Measurements from ENCODE around the gene PIEZO2.
"Not testable (repeated sequence)": the region's sequence is repeated elsewhere in the genome, so short reads cannot be mapped to it uniquely, and the experiment has no call there.

PIEZO2 gene

DNA sequence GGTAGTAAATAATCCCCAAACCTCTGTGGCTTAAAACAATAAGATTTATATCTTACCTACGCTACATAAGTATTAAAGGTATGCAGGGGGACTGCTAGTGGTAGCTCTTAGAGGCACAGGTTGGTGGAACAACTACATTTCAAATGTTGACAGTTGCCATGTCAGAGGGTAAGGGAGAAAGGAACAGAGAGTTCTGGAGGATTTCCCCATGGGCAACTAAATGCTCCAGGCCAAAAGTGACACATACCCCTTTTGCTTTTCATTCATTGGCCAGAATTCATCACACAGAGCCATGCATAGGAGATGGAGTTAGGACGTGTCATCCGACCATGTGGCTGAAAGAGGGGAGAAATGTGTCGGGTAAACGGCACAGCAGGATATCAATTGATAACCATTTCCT lies 490.4 kb downstream of the PIEZO2 start:
- no peak overlapping the region for H3K4me3 ChIP-seq (ENCODE audit: low read depth, low read length)
- in situ Hi-C loops (cut with HindIII; ENCODE audit: low sequenced_read_pairs): no loop called here
- no peak for DNase-seq (ENCODE audit: low read depth)
- TF ChIP-seq, protein P1, sequence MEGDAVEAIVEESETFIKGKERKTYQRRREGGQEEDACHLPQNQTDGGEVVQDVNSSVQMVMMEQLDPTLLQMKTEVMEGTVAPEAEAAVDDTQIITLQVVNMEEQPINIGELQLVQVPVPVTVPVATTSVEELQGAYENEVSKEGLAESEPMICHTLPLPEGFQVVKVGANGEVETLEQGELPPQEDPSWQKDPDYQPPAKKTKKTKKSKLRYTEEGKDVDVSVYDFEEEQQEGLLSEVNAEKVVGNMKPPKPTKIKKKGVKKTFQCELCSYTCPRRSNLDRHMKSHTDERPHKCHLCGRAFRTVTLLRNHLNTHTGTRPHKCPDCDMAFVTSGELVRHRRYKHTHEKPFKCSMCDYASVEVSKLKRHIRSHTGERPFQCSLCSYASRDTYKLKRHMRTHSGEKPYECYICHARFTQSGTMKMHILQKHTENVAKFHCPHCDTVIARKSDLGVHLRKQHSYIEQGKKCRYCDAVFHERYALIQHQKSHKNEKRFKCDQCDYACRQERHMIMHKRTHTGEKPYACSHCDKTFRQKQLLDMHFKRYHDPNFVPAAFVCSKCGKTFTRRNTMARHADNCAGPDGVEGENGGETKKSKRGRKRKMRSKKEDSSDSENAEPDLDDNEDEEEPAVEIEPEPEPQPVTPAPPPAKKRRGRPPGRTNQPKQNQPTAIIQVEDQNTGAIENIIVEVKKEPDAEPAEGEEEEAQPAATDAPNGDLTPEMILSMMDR (IDR thresholded peaks at IDR 0.05; ENCODE audit: low read depth, low read length, missing control alignments): no peak

DNA sequence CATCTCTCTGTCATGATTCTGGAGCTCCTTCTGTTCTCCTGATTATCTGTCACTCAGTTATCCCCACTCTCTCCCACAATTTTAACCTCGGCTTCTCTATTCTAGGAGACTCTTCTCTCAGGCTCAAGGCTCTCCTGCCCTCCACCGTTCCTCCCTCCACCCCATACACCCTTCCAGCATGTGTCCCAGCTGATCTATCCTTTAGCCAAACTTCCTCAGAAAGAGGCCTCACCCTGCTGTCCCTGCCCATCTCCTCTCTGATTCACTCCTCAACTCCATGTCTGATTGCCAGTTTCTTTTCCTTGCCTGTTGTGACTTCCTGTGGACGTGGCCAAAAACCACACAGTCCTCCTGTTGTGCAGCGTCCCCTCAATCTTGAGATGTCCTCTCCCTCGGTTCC lies 505.4 kb downstream of the PIEZO2 start:
- in situ Hi-C loops (cut with HindIII; ENCODE audit: low sequenced_read_pairs); DNase-seq (ENCODE audit: low read depth); H3K4me3 ChIP-seq (ENCODE audit: low read depth, low read length): not testable (repeated sequence)

DNA sequence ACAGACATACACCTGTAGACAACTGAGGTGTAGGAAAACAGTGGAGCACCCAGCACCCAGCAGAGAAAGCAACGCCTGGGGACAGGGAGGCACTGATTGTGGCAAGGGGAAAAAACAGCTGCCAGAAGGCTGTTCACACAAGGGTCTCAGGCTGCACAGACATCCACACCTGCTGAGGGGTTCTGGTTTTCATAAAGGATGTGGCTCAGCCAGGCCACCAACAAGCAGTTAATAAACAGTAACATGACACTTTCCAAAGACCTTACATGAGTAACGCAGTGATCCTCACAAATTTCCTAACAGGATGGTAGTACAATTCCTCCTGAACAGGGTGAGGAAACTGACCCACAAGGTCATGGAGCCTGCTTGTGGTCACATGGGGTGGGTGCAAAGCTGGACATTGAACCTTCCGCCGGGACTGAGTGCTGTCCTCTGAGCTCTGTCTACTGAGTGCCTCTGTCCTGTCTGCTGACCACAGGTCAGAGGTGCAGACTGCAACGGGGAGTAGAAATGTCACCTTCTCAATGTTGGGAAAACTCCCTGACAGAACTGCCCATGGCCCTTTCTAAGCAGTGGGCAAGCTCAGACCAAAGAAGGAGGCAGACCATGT lies 506.3 kb downstream of the PIEZO2 start:
- DNase-seq (ENCODE audit: low read depth); in situ Hi-C loops (cut with HindIII; ENCODE audit: low sequenced_read_pairs); H3K4me3 ChIP-seq (ENCODE audit: low read depth, low read length): not testable (repeated sequence)

DNA sequence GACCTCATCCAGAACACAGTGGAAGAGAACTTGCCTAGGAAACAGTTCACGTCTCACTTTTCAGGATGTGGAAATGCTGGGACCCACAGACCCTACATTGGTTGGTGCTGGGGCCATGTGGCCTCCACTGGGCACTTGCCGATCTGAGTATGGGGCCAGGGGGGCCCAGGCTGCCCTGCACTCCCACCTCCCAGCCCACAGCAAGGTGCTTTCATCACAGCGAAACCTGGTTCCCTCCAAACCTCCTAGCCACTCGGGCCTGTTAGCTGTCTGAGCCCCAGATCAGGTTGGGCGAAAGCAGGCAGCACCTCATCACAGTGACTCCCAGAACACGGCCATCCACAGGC lies 510.9 kb downstream of the PIEZO2 start:
- in situ Hi-C loops (cut with HindIII; ENCODE audit: low sequenced_read_pairs); DNase-seq (ENCODE audit: low read depth): not testable (repeated sequence)

DNA sequence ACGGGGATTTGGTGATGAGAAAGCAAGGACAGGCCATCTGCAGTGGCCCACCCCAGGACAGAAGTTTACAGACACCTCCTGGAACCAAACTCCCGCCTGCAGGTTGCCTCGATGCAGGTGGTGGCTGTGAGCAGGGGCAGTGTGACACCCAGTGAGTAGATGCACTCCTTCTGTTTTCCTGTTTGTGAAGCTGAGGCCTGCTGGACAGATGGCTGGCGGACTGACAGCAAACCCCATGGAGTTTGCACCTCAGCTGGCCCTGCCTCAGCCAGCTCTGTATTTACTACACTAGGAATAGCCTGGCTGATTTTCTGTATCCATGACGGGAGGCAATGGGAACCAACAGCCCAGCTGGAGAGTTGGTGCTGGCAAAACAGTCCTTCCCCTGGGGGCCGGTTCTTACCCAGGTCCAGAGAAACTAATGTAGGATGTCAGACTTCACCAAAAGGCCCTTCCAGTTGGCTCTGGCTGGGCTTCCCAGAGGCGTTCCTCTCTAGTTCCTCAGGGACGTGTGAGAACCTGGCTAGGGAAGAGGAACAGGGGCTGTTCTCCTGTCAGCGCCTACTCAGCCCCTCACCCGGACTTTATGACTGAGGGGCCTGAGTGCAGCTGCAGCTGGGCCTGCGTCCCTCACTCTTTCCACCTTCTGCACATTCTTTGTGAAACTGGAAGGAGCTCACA lies 511.4 kb downstream of the PIEZO2 start:
- DNase-seq (ENCODE audit: low read depth); in situ Hi-C loops (cut with HindIII; ENCODE audit: low sequenced_read_pairs); H3K4me3 ChIP-seq (ENCODE audit: low read depth, low read length): not testable (repeated sequence)

More for the DNA sequence above, 510.9 kb downstream of the PIEZO2 start:
- H3K4me3 ChIP-seq (ENCODE audit: low read depth, low read length): not testable (repeated sequence)

DNA sequence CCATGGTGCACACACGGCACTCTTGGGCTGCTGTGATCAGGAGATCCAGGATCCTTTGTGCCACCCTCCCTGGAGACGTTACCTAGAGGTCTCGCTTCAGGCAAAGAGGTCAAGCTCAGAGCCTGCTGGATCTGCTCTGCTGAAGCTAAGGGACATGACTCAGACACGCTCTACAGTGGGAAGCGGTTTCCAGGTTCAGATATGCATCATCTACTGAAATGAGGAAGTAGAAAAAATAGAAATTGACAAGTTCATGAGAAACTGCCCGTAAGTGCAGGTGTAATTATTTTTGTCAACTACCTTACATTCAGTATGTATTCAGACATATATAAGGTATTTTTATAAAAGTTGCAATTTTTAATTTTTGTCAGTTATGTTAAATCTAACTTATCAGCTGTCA lies 520.3 kb downstream of the PIEZO2 start:
- in situ Hi-C loops (cut with HindIII; ENCODE audit: low sequenced_read_pairs): not testable (repeated sequence)

DNA sequence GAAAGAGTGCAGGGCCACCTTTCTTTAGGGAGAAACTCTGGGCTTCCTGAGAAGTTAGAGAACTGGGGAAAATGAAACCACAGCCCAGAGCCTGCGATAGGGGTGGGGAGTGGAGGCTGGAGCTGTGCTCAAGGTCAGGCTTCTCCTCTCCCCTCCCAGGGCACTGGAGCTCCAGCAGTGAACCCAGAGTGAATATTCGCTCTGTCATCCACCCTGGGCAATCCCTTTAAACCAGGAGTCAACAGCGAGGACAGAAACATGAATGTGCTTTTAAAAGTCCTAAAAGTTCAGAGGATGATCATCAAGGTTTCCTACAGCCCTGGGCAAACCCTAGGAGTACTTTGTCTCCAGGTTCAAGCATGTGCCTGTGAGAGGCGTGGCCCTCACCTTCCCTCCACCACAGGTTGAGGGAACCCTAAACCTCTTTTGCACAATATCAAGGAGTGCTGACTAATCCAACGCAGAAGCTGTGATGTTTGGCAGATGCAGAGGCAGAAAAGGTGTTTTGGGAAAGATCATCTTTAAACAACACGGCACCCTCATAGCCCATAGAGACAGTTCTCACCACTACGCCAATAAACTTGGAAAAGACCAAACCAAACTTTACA lies 522.7 kb downstream of the PIEZO2 start:
- in situ Hi-C loops (cut with HindIII; ENCODE audit: low sequenced_read_pairs); DNase-seq (ENCODE audit: low read depth); H3K4me3 ChIP-seq (ENCODE audit: low read depth, low read length): not testable (repeated sequence)

More for the DNA sequence above, 520.3 kb downstream of the PIEZO2 start:
- H3K4me3 ChIP-seq (ENCODE audit: low read depth, low read length); DNase-seq (ENCODE audit: low read depth): not testable (repeated sequence)

DNA sequence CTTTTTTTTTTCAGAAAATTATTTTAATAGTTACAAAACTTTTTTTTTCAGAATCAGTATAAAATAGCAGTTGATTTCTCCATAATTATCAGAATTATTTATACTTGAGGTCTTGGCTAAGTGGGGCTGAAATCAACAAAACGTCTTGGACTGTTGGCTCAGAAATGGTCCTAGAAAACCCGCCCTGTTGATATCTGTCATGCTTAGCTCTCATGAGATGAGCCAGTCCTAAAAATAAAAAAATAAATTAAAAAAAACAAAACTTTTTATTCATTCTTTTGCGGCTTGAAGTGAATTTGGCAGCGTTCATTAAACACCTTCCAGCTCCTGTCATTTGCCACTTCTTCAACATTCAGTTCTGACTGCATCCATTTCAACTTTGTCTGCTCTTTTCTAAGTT lies 525.8 kb downstream of the PIEZO2 start:
- DNase-seq (ENCODE audit: low read depth); in situ Hi-C loops (cut with HindIII; ENCODE audit: low sequenced_read_pairs); H3K4me3 ChIP-seq (ENCODE audit: low read depth, low read length): not testable (repeated sequence)

DNA sequence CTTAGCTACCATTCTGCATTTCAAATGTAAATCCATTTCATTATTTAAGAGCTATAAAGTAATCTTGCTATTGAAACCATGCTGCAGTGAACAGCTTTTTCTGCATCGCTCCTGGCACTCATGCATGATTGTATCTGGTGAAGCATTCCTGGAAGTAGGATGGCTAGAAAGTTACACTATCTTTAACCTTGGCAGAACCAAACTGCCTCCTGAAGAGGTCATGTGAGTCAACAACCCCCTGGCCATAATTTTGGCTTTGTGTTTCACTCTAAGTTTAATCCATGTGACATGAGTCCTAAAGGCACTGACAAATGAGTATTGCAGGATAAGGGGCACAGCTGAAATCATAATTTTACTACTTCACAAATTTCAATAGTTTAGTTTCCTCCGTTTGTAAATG lies 526.4 kb downstream of the PIEZO2 start:
- H3K4me3 ChIP-seq (ENCODE audit: low read depth, low read length); in situ Hi-C loops (cut with HindIII; ENCODE audit: low sequenced_read_pairs); DNase-seq (ENCODE audit: low read depth): not testable (repeated sequence)

DNA sequence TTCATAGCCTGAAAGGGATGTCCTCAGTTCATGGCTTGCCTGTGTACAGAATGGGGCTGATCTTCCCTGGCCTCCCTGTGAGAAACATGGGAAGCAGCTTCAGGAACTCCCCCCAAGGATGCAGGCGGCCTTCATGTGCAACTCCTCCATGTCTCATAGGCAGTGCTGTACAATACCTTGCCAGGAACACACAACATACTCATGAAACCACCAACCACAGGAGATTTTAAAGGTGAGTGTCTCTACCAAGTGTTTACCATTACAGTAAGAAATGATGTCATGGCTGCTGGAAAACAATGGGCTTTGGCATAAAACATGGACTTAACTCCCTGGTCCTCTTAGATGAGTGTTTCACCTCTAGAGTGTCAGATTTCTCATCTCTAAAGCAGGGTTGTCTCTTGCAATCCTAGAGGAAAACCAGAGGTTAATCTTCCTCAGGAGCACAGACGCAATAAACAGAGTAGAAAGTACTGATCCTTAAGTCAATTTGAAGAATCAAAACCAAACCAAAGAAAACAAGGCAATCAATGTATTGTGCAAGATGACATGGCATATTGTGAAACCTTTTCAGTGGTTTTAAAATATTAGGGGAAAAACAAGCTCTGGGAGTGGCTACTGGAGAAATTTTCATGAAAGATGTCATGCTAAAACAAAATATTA lies 528.6 kb downstream of the PIEZO2 start:
- DNase-seq (ENCODE audit: low read depth); H3K4me3 ChIP-seq (ENCODE audit: low read depth, low read length); in situ Hi-C loops (cut with HindIII; ENCODE audit: low sequenced_read_pairs): not testable (repeated sequence)

Data from astrocyte of the cerebellum (primary cell).